ENCODE results near the gene ABHD12.

- TF ChIP-seq POLR2A (IDR thresholded peaks at IDR 0.05) (no peak), CTCF (IDR thresholded peaks at IDR 0.05) (no peak), POLR2AphosphoS5 (IDR thresholded peaks at IDR 0.05) (no peak), EP300 (IDR thresholded peaks at IDR 0.05) (no peak)
Measured at GRCh38 chr20:25306991-25307903, 83.4 kb downstream of the ABHD12 start.

Data from stomach (tissue), 4 donors.